UCSD-AML1 (cell line): ENCODE results near the gene ZNF672.
"Not testable (repeated sequence)": the region's sequence is repeated elsewhere in the genome, so short reads cannot be mapped to it uniquely, and the experiment has no call there.

Experiments
- DNase-seq: peaks from one replicate; lab custom pipeline; 2025; ENCODE audit not compliant: unreplicated experiment; lab: John Stamatoyannopoulos, UW

ZNF672 gene

DNA sequence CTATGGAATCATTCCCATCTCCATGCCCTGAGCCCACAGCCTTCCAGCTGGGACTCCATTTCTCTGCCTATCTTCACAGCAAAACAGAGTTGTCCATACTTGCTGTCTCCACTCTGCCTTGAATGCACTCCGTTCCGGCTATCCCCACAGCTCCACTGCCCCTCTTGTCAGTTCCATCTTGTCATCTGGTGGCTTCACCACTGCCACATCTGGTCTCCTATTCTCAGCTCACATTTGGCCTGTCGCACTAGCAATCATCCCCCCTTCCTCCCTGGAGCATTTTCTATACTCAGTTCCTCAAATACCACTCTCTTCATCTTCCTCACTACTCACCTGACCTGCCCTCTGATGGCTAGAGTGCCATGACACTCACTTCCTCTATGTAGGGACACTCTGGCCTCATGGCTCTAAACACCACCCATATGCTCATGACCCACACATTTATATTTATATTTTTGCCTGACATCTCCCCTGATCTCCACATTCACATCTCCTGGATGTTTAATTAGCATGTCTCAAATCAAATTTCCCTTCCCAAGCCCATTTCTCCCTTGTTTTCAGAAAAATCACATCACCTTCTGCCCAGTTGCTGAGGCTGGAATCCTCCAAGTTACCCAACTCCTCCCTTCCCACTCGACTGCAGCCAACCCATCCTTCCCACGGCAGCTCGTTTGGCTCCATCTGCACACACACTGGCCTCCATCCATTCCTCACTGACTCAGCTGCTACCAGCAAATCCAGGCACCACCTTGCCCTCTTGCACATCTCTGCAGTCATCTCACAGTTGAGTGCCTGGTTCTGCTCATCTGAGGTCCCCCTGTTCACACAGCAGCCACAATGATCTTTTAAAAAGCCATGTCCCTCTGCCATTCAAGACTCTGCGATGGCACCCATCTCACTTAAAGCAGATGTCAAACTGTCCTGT lies 14.7 kb downstream of the ZNF672 start:
- DNase-seq, result no peak

DNA sequence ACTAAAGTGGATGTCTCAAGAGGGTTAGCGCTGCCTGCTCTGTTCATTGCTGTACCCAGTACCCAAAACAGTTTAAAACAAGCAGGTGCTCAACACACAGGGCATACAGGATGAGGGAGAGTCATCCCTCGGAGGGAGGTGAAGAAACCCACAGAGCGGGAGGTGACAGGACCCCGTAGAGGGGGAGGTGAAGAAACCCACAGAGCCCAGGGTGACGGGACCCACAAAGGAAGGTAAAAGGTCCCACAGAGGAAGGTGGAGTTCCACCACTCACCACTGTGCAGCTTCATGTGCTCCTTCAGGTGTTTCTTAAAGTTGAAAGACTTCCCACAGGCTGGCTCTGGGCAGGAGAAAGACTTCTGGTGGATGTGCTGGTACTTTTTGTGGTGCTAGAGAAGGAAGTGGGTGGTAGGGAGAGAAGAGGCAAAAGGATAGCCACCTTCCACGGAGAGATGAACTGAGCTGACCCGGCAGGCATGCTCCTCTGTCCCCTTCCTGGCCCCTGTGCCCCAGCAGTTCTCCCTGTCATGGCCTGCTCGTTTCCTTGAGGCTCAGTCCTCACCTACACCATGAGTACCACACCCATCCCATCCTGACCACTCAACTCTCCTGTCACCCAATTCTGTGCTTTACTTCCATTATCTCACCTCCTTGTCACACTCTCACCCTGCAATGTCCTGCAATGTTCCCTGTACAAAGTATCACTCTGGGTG lies 15.8 kb downstream of the ZNF672 start:
- DNase-seq, result no peak

DNA sequence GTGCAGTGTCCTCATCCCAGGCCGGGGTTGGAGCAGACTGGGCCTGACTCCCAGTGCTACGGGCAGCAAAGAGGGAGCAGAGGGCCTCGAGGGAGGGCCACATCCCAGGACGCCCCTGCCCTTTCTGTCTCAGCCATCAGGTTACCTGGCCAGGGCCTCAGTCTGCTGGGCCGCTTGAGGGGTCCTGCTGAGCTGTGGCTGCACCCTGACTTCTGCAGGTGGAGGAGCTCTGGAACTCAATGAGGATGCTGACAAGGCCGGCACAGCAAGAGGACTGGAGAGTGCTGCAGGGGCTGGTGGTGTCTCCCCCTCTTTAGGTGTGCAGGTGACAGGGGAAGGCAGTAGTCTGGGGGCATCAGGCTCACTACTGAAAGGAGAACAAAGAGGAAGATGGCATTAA lies 17.6 kb downstream of the ZNF672 start:
- DNase-seq, result no peak

- no peak for DNase-seq
Observed at GRCh38 chr1:248856176-248856575, 18.2 kb downstream of the ZNF672 start.

- no peak for DNase-seq
Observed at GRCh38 chr1:248857201-248857600, 19.2 kb downstream of the ZNF672 start.

GRCh38 chr1:248857749-248858095 lies 19.7 kb downstream of the ZNF672 start:
- no peak for DNase-seq

GRCh38 chr1:248858096-248858890 lies 20.3 kb downstream of the ZNF672 start:
- peak; percentile 93 for DNase-seq

DNA sequence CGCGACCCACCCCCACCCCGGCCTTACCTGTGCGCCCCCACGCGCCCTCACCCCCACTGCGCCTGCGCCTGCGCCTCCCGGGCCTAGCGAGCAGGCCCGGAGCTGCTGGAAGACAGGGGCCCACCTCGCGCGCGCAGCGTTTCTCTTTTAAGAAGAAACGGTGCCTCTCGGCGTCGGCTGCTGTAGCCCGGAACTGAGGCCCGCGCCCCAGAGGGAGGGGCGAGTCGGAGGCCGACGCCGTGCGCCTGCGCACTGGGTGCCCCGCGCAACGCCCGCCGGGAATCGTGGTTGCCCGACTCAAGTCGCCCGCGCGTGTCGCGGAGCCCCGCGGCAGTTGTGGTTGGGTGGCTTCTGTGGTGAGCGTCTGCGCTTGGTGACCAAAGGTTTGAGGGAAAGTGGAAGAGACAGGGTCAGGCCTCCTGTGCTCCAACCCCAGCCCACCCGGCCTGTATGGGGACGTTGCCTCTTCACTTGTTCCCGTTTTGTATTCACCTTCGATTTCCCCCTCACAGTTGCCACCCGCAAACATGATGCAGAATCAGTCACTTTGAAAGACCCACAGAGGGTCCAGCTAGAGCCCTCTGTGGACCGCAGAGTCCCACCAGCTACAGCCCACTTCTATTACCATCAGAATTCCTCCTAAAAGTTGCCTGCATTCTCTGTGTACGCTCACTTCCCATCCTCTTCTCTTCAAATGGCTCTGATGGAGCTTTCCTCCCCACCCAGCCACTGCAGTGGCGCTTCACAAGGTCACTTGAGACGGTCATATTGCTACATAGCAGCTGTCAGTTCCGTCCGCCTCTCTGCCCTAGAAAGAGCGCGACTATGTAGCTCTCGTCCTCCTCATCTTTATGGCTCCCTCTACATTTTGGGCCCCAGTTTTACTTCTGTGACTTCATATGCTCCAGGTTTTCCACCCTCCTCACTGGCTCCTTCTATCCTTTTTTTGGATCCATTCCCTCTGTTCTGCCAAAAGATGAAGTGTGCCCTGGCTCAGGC lies 21.2 kb downstream of the ZNF672 start, which contains the start of gene ZNF692:
TSS of gene ZNF692 (minus strand) at position 195 of the 999 bp plus-strand sequence. CDS start 776 bp downstream, outside the sequence.
- DNase-seq, result peak; percentile 99

DNA sequence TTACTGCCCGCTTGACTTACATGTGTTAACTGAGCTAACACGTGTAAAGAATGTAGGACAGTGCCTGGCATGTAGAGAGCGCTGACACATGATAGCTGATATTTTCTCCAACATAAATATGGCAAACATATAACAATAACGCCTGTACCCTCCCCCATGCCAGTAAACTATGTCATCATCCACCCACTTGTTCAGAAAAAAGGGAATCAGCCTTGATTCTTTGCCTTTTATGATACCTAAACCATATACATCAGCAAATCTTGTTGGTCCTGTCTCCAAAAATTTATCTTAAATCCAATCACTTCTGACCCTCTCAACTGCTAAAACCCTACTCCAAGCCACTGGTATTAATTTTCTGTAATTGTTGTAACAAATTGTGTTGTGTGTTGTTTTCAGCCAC lies 22.0 kb downstream of the ZNF672 start:
- DNase-seq, result no peak

- no peak for DNase-seq
Observed at GRCh38 chr1:248861616-248862015, 23.6 kb downstream of the ZNF672 start.

DNA sequence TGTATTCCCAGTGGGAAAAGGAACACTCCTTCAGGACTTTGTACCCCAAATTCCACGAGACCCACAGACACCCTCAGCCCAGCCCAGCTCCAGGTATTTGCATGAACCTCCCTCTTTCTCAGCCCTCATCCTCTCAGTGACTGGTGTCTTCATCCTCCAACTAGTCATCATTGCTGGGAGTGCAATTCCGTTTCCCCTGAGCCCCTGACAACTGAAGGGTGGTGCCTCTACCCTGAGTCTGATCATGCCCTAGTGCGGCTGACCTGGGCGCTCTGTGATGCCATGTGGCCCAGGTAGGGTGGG lies 24.6 kb downstream of the ZNF672 start:
- no peak for DNase-seq

- peak; percentile 67 for DNase-seq
Observed at GRCh38 chr1:248862998-248863881, 25.2 kb downstream of the ZNF672 start.

- no peak for DNase-seq
Observed at GRCh38 chr1:248871837-248872401, 33.9 kb downstream of the ZNF672 start.

DNA sequence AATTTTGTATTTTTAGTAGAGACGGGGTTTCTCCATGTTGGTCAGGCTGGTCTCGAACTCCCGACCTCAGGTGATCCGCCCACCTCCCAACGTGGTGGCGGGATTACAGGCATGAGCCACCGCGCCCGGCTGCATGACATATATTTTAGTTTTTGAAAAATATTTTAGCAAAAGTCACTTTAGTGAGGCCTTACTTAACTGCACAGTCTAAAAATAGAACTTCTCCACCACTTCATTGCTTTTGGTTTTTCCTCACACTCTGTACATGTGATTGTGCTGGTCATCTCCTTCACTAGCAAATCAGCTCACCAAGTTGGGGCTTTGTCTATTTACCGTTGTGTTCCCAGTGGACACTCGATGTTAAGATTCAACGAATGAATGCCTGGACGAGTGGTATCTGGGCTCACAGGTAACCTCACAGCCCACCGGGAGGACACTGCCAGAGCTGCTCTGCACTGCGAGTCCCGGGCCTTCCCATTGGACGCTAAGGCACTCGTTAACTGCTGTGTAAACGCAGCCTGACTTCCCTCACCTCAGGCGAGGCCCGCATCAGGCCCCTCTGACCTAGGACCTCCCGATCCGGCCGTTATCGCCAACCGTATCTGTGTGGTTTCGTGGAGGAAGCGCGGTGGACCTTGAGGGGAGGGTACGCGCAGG lies 34.9 kb downstream of the ZNF672 start:
- DNase-seq, result peak; percentile 76

DNA sequence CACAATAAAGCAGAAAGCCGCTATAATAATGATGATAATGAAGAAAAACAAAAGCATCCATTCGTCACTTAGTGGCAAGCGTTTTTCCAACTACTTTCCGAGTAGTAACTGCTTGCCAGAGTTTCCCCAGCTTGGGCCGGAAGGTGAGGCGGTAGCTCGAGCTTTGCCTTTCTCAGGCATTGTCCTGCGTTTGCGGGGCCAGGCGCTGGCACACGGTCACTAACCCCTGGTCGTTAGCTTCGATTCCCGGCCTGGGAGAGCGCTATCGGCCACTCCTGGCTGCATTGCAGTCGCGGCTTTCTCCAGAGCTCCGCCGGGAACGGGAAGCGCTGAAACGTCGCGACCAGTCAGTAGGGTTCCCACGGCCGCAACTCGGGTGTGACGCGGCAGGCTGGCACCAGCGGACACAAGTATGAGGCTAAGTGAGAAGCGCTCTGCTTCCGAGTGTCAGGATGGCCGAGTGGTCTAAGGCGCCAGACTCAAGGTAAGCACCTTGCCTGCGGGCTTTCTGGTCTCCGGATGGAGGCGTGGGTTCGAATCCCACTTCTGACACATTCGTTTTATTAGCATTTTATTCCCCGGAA lies 35.5 kb downstream of the ZNF672 start:
- peak; percentile 99 for DNase-seq

DNA sequence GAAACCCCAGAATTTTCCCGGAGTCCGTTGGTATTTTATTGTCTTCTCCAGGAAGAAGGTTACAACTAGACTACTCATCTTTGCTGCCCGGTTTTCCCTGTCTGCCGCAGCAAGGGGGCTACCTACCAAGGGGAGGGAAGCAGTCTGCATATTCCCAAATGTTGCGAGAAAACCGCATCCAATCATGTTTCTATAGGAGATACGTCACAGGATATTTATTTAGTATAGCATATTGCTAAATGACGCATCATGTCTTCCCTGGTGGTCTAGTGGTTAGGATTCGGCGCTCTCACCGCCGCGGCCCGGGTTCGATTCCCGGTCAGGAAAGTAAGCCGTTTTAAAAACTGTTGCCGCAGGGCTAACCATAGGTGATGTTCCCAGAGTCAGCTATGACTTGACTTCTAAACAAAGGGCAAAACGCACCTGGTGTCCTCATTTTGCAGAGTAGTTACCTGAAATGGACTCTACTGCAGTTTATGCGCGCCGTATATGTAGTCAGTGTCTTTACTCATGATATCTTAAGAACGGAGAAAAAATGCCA lies 36.0 kb downstream of the ZNF672 start:
- peak; percentile 89 for DNase-seq

DNA sequence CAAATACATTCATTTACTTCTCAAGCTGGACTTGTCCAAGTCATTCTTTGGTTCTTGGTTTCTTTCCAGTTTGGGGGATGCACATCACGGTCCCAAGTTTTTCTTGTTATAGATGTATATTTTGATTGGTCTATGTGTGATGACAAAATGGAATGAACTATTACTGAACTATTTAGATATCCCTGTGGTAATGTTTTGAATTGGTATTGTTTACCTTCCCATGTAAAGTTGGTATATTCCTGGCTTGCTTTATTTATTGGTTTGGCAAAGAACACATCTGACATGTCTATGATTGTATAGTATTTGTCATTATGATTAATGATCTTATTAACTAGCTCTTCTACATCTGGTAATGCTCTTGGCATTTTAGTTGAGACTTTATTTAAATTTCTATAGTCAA lies 43.2 kb downstream of the ZNF672 start:
- no peak for DNase-seq

- not testable (repeated sequence) for DNase-seq
Observed at GRCh38 chr1:248882427-248882826, 44.4 kb downstream of the ZNF672 start.
